ENCODE results near the gene EFCAB7. TPM values are rescaled to one million over a fixed set of nuclear protein-coding genes. Genes with fewer than 3 reads are reported as not detected.

EFCAB7 gene
- total RNA-seq, 1 experiment from 2014 or later: 2.8 TPM

DNA sequence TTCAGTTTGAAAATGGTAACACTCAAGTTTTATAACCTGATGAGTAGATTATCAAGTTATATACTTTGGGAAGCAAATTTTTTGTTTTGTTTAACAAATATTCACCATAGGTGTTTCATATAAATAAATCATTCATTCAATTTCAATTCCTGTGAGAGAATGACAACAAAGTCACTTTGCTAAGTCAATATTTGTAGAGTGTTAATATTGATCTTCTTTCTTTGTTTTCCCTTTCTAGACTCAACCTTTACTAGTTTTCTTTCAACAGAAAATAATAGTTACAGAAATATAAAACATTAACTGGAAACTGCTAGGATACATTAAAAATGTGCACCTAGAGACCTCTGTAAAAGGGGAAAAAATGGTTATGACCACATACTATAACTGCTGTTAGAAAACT lies 11.1 kb downstream of the EFCAB7 start:
- TF ChIP-seq OVOL2 (CRISPR knock-in tag; IDR thresholded peaks at IDR 0.05; ENCODE audit: borderline replicate concordance) (no peak), NR1H2 (CRISPR knock-in tag; IDR thresholded peaks at IDR 0.05) (no peak), ESRRA (CRISPR knock-in tag; IDR thresholded peaks at IDR 0.05; ENCODE audit: borderline replicate concordance) (no peak), SOX15 (CRISPR knock-in tag; IDR thresholded peaks at IDR 0.05) (no peak), MXD4 (CRISPR knock-in tag; IDR thresholded peaks at IDR 0.05; ENCODE audit: borderline replicate concordance) (no peak), NFATC4 (CRISPR knock-in tag; IDR thresholded peaks at IDR 0.05) (no peak), ZNF671 (CRISPR knock-in tag; IDR thresholded peaks at IDR 0.05) (no peak)
- TF ChIP-seq, protein P1, sequence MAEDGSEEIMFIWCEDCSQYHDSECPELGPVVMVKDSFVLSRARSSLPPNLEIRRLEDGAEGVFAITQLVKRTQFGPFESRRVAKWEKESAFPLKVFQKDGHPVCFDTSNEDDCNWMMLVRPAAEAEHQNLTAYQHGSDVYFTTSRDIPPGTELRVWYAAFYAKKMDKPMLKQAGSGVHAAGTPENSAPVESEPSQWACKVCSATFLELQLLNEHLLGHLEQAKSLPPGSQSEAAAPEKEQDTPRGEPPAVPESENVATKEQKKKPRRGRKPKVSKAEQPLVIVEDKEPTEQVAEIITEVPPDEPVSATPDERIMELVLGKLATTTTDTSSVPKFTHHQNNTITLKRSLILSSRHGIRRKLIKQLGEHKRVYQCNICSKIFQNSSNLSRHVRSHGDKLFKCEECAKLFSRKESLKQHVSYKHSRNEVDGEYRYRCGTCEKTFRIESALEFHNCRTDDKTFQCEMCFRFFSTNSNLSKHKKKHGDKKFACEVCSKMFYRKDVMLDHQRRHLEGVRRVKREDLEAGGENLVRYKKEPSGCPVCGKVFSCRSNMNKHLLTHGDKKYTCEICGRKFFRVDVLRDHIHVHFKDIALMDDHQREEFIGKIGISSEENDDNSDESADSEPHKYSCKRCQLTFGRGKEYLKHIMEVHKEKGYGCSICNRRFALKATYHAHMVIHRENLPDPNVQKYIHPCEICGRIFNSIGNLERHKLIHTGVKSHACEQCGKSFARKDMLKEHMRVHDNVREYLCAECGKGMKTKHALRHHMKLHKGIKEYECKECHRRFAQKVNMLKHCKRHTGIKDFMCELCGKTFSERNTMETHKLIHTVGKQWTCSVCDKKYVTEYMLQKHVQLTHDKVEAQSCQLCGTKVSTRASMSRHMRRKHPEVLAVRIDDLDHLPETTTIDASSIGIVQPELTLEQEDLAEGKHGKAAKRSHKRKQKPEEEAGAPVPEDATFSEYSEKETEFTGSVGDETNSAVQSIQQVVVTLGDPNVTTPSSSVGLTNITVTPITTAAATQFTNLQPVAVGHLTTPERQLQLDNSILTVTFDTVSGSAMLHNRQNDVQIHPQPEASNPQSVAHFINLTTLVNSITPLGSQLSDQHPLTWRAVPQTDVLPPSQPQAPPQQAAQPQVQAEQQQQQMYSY (CRISPR knock-in tag; IDR thresholded peaks at IDR 0.05): no peak
- TF ChIP-seq, protein P2, sequence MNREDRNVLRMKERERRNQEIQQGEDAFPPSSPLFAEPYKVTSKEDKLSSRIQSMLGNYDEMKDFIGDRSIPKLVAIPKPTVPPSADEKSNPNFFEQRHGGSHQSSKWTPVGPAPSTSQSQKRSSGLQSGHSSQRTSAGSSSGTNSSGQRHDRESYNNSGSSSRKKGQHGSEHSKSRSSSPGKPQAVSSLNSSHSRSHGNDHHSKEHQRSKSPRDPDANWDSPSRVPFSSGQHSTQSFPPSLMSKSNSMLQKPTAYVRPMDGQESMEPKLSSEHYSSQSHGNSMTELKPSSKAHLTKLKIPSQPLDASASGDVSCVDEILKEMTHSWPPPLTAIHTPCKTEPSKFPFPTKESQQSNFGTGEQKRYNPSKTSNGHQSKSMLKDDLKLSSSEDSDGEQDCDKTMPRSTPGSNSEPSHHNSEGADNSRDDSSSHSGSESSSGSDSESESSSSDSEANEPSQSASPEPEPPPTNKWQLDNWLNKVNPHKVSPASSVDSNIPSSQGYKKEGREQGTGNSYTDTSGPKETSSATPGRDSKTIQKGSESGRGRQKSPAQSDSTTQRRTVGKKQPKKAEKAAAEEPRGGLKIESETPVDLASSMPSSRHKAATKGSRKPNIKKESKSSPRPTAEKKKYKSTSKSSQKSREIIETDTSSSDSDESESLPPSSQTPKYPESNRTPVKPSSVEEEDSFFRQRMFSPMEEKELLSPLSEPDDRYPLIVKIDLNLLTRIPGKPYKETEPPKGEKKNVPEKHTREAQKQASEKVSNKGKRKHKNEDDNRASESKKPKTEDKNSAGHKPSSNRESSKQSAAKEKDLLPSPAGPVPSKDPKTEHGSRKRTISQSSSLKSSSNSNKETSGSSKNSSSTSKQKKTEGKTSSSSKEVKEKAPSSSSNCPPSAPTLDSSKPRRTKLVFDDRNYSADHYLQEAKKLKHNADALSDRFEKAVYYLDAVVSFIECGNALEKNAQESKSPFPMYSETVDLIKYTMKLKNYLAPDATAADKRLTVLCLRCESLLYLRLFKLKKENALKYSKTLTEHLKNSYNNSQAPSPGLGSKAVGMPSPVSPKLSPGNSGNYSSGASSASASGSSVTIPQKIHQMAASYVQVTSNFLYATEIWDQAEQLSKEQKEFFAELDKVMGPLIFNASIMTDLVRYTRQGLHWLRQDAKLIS (CRISPR knock-in tag; IDR thresholded peaks at IDR 0.05; ENCODE audit: borderline replicate concordance): no peak
- TF ChIP-seq, protein P3, sequence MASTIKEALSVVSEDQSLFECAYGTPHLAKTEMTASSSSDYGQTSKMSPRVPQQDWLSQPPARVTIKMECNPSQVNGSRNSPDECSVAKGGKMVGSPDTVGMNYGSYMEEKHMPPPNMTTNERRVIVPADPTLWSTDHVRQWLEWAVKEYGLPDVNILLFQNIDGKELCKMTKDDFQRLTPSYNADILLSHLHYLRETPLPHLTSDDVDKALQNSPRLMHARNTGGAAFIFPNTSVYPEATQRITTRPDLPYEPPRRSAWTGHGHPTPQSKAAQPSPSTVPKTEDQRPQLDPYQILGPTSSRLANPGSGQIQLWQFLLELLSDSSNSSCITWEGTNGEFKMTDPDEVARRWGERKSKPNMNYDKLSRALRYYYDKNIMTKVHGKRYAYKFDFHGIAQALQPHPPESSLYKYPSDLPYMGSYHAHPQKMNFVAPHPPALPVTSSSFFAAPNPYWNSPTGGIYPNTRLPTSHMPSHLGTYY (CRISPR knock-in tag; IDR thresholded peaks at IDR 0.05): no peak
- TF ChIP-seq, protein P4, sequence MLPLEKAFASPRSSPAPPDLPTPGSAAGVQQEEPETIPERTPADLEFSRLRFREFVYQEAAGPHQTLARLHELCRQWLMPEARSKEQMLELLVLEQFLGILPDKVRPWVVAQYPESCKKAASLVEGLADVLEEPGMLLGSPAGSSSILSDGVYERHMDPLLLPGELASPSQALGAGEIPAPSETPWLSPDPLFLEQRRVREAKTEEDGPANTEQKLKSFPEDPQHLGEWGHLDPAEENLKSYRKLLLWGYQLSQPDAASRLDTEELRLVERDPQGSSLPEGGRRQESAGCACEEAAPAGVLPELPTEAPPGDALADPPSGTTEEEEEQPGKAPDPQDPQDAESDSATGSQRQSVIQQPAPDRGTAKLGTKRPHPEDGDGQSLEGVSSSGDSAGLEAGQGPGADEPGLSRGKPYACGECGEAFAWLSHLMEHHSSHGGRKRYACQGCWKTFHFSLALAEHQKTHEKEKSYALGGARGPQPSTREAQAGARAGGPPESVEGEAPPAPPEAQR (CRISPR knock-in tag; IDR thresholded peaks at IDR 0.05): no peak
- TF ChIP-seq, protein P5, sequence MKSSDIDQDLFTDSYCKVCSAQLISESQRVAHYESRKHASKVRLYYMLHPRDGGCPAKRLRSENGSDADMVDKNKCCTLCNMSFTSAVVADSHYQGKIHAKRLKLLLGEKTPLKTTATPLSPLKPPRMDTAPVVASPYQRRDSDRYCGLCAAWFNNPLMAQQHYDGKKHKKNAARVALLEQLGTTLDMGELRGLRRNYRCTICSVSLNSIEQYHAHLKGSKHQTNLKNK (CRISPR knock-in tag; IDR thresholded peaks at IDR 0.05): no peak
- TF ChIP-seq, protein P6, sequence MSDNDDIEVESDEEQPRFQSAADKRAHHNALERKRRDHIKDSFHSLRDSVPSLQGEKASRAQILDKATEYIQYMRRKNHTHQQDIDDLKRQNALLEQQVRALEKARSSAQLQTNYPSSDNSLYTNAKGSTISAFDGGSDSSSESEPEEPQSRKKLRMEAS (CRISPR knock-in tag; IDR thresholded peaks at IDR 0.05): no peak
- TF ChIP-seq, protein P7, sequence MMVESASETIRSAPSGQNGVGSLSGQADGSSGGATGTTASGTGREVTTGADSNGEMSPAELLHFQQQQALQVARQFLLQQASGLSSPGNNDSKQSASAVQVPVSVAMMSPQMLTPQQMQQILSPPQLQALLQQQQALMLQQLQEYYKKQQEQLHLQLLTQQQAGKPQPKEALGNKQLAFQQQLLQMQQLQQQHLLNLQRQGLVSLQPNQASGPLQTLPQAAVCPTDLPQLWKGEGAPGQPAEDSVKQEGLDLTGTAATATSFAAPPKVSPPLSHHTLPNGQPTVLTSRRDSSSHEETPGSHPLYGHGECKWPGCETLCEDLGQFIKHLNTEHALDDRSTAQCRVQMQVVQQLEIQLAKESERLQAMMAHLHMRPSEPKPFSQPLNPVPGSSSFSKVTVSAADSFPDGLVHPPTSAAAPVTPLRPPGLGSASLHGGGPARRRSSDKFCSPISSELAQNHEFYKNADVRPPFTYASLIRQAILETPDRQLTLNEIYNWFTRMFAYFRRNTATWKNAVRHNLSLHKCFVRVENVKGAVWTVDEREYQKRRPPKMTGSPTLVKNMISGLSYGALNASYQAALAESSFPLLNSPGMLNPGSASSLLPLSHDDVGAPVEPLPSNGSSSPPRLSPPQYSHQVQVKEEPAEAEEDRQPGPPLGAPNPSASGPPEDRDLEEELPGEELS (CRISPR knock-in tag; IDR thresholded peaks at IDR 0.05): no peak
- ChIA-PET POLR2A (no interaction called here), CTCF (no interaction called here)
- Mint-ChIP-seq H3K27ac (no peak overlapping the region), H3K27me3 (ENCODE audit: low read depth) (no peaks in the 10 kb centered on the region), H3K9me3 (no peaks in the 10 kb centered on the region), H3K4me3 (no peak overlapping the region), H3K4me1 (peaks cover 13% of the 10 kb centered on the region), H3K36me3 (no peaks in the 10 kb centered on the region)
- DNase-seq (ENCODE audit: low spot score) (no peak), ATAC-seq (no peak)
